GM12864 (cell line): Measurements from ENCODE around the gene CDC6.
A peak's percentile ranks its signal among the peaks of the same experiment; 100 is the strongest.

ENCODE experiments used
- DNase-seq: peaks from one replicate; pipeline ENCODE4 v3.0.0-alpha.2; 2011; ENCODE audit warnings: low read depth
- H3K4me3 ChIP-seq: 2 replicates; pipeline ENCODE4 v1.5.1; 2011; ENCODE audit warnings: mild to moderate bottlenecking, low read depth, low read length, control low read depth
- CTCF ChIP-seq: IDR thresholded peaks from 2 replicates; pipeline ENCODE4 v1.5.1; 2011; ENCODE audit warnings: low read depth, mild to moderate bottlenecking, moderate library complexity, low read length, control low read depth, inconsistent platforms; ENCODE audit errors: missing control alignments

Gene CDC6

GRCh38 chr17:40315678-40316570 is 28.2 kb downstream of the CDC6 start:
- DNase-seq = no peak
- no peak for TF ChIP-seq CTCF
- H3K4me3 ChIP-seq = no peak overlapping the region

GRCh38 chr17:40316571-40317344 is 29.1 kb downstream of the CDC6 start:
- DNase-seq = no peak
- TF ChIP-seq CTCF = no peak
- H3K4me3 ChIP-seq = no peak overlapping the region

GRCh38 chr17:40317345-40317873 is 29.7 kb downstream of the CDC6 start:
- TF ChIP-seq CTCF = peak; percentile 78
- no peak for DNase-seq
- peak overlapping the region; percentile 82 for H3K4me3 ChIP-seq

GRCh38 chr17:40317880-40318829 is 30.5 kb downstream of the CDC6 start:
- peak; percentile 77 for DNase-seq
- H3K4me3 ChIP-seq = peak overlapping the region; percentile 82
- TF ChIP-seq CTCF = no peak

- no peak for TF ChIP-seq CTCF
- peak overlapping the region; percentile 82 for H3K4me3 ChIP-seq
- no peak for DNase-seq
These were observed 31.2 kb downstream of the CDC6 start for GRCh38 chr17:40318830-40319391.
